Neural cell (in vitro differentiated cells): Measurements from ENCODE around the gene MLST8. TPM values are rescaled to one million over a fixed set of nuclear protein-coding genes. Genes with fewer than 3 reads are reported as not detected.

Source experiments
- H2AFZ ChIP-seq: fragments of 200-600, 300-800 bp; sonication (generic), shearing (Covaris generic); 2 replicates; pipeline ENCODE4 v1.6.0; 2014; ENCODE audit warnings: low read depth, mild to moderate bottlenecking, antibody characterized with exemption, low read length, moderate library complexity
- H3F3A ChIP-seq: fragments of 200-600 bp; shearing (Covaris generic); 2 replicates; pipeline ENCODE4 v1.6.1; 2016; ENCODE audit warnings: mild to moderate bottlenecking, moderate library complexity, mixed read lengths, antibody characterized with exemption, low read length; ENCODE audit not compliant: insufficient read depth, poor library complexity, severe bottlenecking
- H3K27ac ChIP-seq: fragments of 200-600, 300-800 bp; sonication (generic), shearing (Covaris generic); 2 replicates; pipeline ENCODE4 v1.5.1; 2014; ENCODE audit warnings: mild to moderate bottlenecking, low read length, moderate library complexity
- H3K27me3 ChIP-seq: fragments of 300-800, 200-600 bp; sonication (generic), shearing (Covaris generic); 2 replicates; pipeline ENCODE4 v1.6.0; 2014; ENCODE audit warnings: mild to moderate bottlenecking, low read depth, low read length, moderate library complexity; ENCODE audit not compliant: insufficient read depth
- H3K36me3 ChIP-seq: fragments of 300-800, 200-600 bp; sonication (generic), shearing (Covaris generic); 2 replicates; pipeline ENCODE4 v1.5.1; 2014; ENCODE audit warnings: mild to moderate bottlenecking, antibody characterized with exemption, low read length, moderate library complexity; ENCODE audit not compliant: insufficient read depth
- H3K4me2 ChIP-seq: fragments of 300-800, 200-600 bp; sonication (generic), shearing (Covaris generic); 2 replicates; pipeline ENCODE4 v1.6.0; 2014; ENCODE audit warnings: mild to moderate bottlenecking, low read length
- H3K4me3 ChIP-seq: fragments of 300-800, 200-600 bp; sonication (generic), shearing (Covaris generic); 2 replicates; pipeline ENCODE4 v1.5.1; 2014; ENCODE audit warnings: mild to moderate bottlenecking, low read length, moderate library complexity
- H3K79me2 ChIP-seq: fragments of 200-600 bp; shearing (Covaris generic); replicated peaks from 2 replicates; pipeline ENCODE4 v1.6.0; 2014; ENCODE audit warnings: mild to moderate bottlenecking, low read length, moderate library complexity; ENCODE audit not compliant: insufficient read depth
- H3K9ac ChIP-seq: fragments of 300-800, 200-600 bp; sonication (generic), shearing (Covaris generic); 2 replicates; pipeline ENCODE4 v1.6.1; 2016; ENCODE audit warnings: mild to moderate bottlenecking, low read length, mixed read lengths
- H3K9me2 ChIP-seq: fragments of 200-600 bp; shearing (Covaris generic); 2 replicates; pipeline ENCODE4 v1.6.1; 2016; ENCODE audit warnings: mild to moderate bottlenecking, low read length, mixed read lengths; ENCODE audit not compliant: insufficient read depth
- H3K9me3 ChIP-seq: fragments of 200-600, 300-800 bp; sonication (generic), shearing (Covaris generic); 2 replicates; pipeline ENCODE4 v1.6.1; 2016; ENCODE audit warnings: mild to moderate bottlenecking, mixed run types, low read length, moderate library complexity, mixed read lengths
- H4K20me1 ChIP-seq: fragments of 200-600 bp; shearing (Covaris generic); 2 replicates; pipeline ENCODE4 v1.6.1; 2016; ENCODE audit warnings: mild to moderate bottlenecking, mixed run types; ENCODE audit not compliant: insufficient read depth
- EP300 ChIP-seq: fragments of 450-650 bp; conservative IDR thresholded peaks from 2 replicates; pipeline ENCODE4 v1.6.1; 2014; ENCODE audit warnings: antibody characterized with exemption, mild to moderate bottlenecking, moderate library complexity; ENCODE audit not compliant: poor library complexity, severe bottlenecking
- EZH2 ChIP-seq: fragments of 200-600, 300-800 bp; shearing (Covaris generic), sonication (generic); IDR thresholded peaks from 2 replicates; pipeline ENCODE4 v1.6.1; 2014; ENCODE audit warnings: antibody characterized with exemption, low read length, borderline replicate concordance, mild to moderate bottlenecking; ENCODE audit not compliant: insufficient read depth, poor library complexity, severe bottlenecking
- MXI1 ChIP-seq: fragments of 450-650 bp; conservative IDR thresholded peaks from 2 replicates; pipeline ENCODE4 v1.6.1; 2014; ENCODE audit warnings: antibody characterized with exemption, mild to moderate bottlenecking; ENCODE audit not compliant: poor library complexity, severe bottlenecking
- POLR2AphosphoS5 ChIP-seq: IDR thresholded peaks from 2 replicates; pipeline ENCODE4 v1.6.1; 2012
- RAD21 ChIP-seq: fragments of 450-650 bp; conservative IDR thresholded peaks from 2 replicates; pipeline ENCODE4 v1.6.1; 2014; ENCODE audit warnings: antibody characterized with exemption, mild to moderate bottlenecking, moderate library complexity
- SMC3 ChIP-seq: fragments of 450-650 bp; conservative IDR thresholded peaks from 2 replicates; pipeline ENCODE4 v1.6.1; 2014; ENCODE audit warnings: antibody characterized with exemption, mild to moderate bottlenecking, moderate library complexity; ENCODE audit not compliant: poor library complexity
- TAF1 ChIP-seq: IDR thresholded peaks from 2 replicates; pipeline ENCODE4 v1.6.1; 2012; ENCODE audit warnings: low read depth
- polyA plus RNA-seq: library from polyadenylated mRNA; depleted of rRNA; stranded (reverse); fragments of >200 nt; gene quantifications from 2 replicates; pipeline ENCODE4 v1.2.3, GENCODE V29; 2014
- TF ChIP-seq, protein P1 (sequence below): IDR thresholded peaks from 2 replicates; pipeline ENCODE4 v1.6.1; 2012; ENCODE audit warnings: borderline replicate concordance
- TF ChIP-seq, protein P2 (sequence below): fragments of 450-650 bp; IDR thresholded peaks from 2 replicates; pipeline ENCODE4 v1.5.1; 2014; ENCODE audit warnings: antibody characterized with exemption, mild to moderate bottlenecking, moderate library complexity; ENCODE audit not compliant: poor library complexity, severe bottlenecking

The MLST8 gene
- polyA plus RNA-seq, 1 donor from 2014 or later, result 13.5 TPM

DNA sequence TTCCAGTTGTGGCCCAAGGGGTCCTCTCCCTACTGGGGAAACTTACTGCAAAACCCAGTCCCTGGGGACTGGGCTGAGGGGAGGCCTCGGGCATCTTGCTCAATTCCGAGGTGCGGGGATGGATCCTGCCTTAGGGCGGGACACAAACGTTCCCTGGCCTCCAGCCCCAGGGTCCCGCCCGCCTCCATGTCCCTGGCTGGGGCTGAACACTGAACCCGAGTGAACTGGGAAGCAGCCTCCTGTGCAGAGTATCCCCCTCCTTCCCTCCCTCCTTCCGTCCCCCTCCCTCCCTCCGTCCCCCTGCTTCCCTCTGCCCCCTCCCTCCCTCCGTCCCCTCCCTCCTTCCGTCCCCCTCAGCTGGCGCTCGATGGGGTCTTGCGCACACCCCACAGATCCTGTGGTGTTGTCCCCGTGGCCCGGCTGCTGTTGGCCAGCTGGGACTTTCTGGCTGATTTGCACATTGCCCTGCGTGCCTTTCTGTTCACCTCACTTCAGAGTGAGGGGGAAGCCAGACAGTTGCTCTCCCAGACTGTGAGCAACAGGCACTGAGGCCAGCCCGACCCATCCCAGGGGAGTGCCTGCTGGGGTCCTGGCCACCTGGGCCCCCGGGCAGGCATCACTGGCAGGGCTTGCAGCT is 44.2 kb upstream of the MLST8 start:
- peaks cover 30% of the 10 kb centered on the region for H3K79me2 ChIP-seq
- no peaks in the 10 kb centered on the region for H3K9me3 ChIP-seq
- no peaks in the 10 kb centered on the region for H4K20me1 ChIP-seq
- TF ChIP-seq RAD21 (no peak), MXI1 (no peak), POLR2AphosphoS5 (no peak), TAF1 (no peak), EP300 (no peak), SMC3 (no peak), EZH2 (no peak)
- TF ChIP-seq, protein P1, sequence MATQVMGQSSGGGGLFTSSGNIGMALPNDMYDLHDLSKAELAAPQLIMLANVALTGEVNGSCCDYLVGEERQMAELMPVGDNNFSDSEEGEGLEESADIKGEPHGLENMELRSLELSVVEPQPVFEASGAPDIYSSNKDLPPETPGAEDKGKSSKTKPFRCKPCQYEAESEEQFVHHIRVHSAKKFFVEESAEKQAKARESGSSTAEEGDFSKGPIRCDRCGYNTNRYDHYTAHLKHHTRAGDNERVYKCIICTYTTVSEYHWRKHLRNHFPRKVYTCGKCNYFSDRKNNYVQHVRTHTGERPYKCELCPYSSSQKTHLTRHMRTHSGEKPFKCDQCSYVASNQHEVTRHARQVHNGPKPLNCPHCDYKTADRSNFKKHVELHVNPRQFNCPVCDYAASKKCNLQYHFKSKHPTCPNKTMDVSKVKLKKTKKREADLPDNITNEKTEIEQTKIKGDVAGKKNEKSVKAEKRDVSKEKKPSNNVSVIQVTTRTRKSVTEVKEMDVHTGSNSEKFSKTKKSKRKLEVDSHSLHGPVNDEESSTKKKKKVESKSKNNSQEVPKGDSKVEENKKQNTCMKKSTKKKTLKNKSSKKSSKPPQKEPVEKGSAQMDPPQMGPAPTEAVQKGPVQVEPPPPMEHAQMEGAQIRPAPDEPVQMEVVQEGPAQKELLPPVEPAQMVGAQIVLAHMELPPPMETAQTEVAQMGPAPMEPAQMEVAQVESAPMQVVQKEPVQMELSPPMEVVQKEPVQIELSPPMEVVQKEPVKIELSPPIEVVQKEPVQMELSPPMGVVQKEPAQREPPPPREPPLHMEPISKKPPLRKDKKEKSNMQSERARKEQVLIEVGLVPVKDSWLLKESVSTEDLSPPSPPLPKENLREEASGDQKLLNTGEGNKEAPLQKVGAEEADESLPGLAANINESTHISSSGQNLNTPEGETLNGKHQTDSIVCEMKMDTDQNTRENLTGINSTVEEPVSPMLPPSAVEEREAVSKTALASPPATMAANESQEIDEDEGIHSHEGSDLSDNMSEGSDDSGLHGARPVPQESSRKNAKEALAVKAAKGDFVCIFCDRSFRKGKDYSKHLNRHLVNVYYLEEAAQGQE, result no peak
- TF ChIP-seq, protein P2, sequence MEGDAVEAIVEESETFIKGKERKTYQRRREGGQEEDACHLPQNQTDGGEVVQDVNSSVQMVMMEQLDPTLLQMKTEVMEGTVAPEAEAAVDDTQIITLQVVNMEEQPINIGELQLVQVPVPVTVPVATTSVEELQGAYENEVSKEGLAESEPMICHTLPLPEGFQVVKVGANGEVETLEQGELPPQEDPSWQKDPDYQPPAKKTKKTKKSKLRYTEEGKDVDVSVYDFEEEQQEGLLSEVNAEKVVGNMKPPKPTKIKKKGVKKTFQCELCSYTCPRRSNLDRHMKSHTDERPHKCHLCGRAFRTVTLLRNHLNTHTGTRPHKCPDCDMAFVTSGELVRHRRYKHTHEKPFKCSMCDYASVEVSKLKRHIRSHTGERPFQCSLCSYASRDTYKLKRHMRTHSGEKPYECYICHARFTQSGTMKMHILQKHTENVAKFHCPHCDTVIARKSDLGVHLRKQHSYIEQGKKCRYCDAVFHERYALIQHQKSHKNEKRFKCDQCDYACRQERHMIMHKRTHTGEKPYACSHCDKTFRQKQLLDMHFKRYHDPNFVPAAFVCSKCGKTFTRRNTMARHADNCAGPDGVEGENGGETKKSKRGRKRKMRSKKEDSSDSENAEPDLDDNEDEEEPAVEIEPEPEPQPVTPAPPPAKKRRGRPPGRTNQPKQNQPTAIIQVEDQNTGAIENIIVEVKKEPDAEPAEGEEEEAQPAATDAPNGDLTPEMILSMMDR, result no peak
- no peaks in the 10 kb centered on the region for H3F3A ChIP-seq
- H3K4me2 ChIP-seq, result no peak overlapping the region
- H3K9me2 ChIP-seq, result no peaks in the 10 kb centered on the region
- H3K27me3 ChIP-seq, result no peaks in the 10 kb centered on the region
- no peak overlapping the region for H3K9ac ChIP-seq
- H2AFZ ChIP-seq, result no peak overlapping the region
- H3K4me3 ChIP-seq, result no peak overlapping the region
- H3K27ac ChIP-seq, result no peak overlapping the region
- H3K36me3 ChIP-seq, result no peaks in the 10 kb centered on the region

DNA sequence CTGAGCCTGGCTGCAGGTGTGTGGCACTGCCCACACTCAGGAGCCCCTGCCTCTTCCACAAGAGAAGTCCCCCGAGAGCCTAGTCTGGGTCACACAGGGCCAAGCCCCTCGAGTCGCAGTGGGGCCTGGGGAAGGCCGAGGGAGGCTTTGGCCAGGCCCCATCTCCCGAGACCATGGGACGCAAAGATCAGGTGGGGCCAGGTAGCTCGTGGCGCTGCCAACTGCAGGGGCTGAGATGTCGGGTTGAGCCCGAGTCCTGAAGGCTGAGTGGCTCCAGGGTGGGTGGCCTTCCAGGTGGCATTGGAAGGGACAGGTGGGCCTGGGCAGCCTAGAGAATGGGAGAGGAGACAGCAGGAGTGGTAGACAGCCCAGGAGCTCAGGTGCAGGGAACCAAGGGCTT is 43.3 kb upstream of the MLST8 start:
- Histone ChIP-seq H3K4me2 (no peak overlapping the region), H3K79me2 (peaks cover 23% of the 10 kb centered on the region), H3K36me3 (no peaks in the 10 kb centered on the region), H2AFZ (no peak overlapping the region), H3K9me2 (no peaks in the 10 kb centered on the region), H3K4me3 (no peak overlapping the region), H3F3A (no peaks in the 10 kb centered on the region), H3K27ac (no peak overlapping the region), H3K9me3 (no peaks in the 10 kb centered on the region), H3K9ac (no peak overlapping the region), H3K27me3 (no peaks in the 10 kb centered on the region), H4K20me1 (no peaks in the 10 kb centered on the region)
- TF ChIP-seq MXI1 (no peak), SMC3 (no peak), EZH2 (no peak), EP300 (no peak), TAF1 (no peak), POLR2AphosphoS5 (no peak), RAD21 (no peak)
- TF ChIP-seq, protein P2, result no peak
- TF ChIP-seq, protein P1, result no peak
